HG03442 (cell line): ENCODE measurements around the gene NGRN.
"Not testable (repeated sequence)": the region's sequence is repeated elsewhere in the genome, so short reads cannot be mapped to it uniquely, and the experiment has no call there.

Experiments used
- ATAC-seq: cut with Tn5 transposase; IDR thresholded peaks from one replicate; pipeline ENCODE4 v1.9.1; 2021; ENCODE audit warnings: mild to moderate bottlenecking, moderate library complexity; ENCODE audit not compliant: unreplicated experiment

NGRN gene

DNA sequence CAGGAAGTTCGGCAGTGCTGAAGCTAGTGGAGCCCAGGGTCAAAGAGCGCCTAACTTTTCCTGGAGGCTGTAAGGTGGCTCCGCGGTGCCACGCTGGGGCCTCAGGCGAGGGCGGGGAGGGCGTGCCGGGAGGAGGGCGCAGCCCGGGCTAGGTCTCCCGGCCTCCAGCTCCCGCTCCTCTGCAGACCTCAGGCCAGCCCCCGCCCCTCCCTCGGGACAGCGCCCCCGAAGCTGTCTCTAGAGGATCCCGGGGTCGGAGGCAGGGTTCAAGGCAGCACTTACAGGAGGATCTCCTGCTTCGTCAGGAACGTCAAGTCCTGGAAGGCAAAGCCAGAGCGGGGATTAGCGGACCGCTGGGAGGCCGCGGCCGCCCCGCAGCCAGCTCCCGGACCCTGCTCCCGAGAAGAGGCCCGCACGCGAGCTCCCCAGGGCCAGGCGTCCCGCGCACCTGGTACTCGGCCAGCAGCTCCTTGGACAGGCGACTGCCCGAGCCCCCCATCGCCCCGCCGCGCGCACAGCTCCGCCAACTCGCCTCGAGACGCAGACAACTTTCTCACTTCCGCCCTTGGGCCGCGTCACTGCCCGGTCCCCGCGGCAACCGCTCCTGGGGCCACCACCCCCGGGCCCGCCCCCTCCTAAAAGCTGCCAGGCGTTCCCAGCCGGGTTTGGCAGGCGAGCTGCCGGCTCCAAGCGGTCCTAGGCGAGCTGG lies 31.9 kb upstream of the NGRN start, which contains the start of gene CIB1:
Gene CIB1 (minus strand): TSS at position 555 of the 709 bp plus-strand sequence. CDS start 56 bp downstream, at position 499.
- peak; percentile 87 for ATAC-seq

DNA sequence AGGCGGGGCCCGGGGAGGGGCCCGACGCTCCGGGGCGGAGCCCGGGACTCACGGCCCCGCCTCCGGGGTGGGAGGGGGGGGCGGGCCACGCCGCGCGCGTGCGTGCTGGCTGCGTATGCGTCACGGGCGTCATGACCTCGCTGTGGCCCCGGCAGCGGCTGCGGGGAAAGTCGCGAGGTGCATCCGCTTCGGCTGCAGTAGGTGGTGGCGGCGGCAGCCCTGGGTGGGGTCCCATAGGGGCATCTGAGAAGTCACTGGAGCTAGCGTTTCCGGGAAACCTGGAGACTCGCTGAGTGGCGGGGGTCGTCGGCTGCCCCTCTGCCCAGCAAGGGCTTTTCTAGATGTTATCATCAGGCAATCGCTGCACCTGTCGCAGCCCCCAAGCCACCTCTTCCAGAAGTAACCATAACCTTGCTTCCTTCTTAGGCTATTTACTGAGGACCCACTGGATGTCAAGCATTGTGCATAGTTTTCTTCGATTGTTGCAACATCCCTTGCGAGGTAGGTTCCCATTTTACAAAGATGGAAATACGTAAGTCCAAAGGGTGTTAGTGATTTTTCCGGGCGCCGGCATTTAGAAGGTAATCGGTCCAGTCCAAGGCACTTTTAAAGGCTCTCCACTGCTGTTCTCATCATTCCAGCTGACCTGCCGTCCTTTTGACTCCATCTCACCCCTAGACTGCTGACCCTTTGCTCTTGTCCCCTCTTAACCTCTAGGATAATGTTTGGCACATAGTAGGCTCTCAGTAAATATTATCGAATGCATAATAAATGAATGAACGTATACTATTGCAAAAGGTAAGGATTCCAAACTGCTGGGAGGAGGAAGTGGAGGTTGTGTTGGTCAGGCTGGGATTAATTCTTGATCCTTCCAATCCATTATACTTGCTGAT lies 31.1 kb upstream of the NGRN start, which contains the start of gene GDPGP1:
Gene GDPGP1 (plus strand): TSS at position 114 of the 893 bp plus-strand sequence. CDS start 6,700 bp downstream, outside the sequence.
- ATAC-seq, result peak; percentile 63

DNA sequence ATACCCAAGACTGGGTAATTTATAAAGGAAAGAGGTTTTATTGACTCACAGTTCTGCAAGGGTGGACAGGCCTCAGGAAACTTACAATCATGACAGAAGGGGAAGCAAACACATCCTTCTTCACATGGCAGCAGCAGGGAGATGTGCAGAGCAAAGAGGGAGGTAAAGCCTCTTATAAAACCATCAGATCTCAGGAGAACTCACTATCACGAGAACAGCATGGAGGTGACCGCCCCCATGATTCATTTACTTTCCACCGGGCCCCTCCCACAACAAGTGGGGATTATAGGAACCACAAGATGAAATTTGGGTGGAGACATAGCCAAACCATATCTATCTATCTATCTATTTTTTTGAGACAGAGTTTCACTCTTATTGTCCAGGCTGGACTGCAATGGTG lies 26.1 kb upstream of the NGRN start:
- ATAC-seq, result no peak

DNA sequence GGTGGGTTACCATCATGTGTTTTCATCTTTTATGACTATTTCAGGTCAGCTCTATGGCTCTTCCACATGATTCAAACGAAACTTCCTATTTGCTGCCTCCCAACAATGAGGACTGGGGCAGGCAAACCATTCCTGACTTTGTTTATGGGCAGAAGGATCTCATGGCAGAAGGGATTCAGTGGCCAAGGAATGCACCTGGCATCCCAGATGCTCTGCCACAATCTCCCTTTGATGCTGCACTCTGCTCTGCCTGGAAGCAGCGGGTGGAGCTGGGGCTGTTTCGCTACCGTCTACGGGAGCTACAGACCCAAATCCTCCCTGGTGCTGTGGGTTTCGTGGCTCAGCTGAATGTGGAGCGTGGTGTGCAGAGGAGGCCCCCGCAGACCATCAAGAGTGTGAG lies 24.6 kb upstream of the NGRN start:
- ATAC-seq, result no peak

DNA sequence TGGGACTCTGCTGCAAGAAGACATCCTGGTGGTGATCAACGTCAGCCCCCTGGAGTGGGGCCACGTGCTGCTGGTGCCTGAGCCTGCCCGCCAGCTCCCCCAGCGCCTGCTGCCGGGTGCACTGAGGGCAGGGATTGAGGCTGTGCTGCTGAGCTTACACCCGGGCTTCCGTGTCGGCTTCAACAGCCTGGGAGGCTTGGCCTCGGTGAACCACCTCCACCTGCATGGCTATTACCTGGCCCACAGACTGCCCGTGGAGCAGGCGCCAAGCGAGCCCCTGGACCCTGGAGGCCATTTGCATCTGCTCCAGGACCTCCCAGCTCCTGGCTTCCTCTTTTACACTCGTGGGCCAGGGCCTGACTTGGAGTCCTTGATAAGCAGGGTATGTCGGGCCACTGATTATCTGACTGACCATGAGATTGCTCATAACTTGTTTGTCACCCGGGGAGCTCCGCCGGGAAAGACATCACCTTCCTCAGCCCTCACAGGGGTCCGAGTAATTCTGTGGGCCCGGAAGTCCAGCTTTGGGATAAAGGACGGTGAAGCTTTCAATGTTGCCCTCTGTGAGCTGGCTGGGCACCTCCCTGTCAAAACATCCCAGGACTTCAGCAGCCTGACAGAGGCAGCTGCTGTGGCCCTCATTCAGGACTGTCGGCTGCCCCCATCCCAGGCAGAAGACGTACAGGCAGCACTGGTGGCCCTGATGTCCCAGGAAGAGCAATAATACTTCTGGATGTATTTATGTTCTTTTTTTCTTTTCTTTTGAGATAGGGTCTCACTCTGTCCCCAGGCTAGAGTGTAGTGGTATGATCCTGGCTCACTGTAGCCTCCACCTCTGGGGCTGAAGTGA lies 23.9 kb upstream of the NGRN start:
- no peak for ATAC-seq

DNA sequence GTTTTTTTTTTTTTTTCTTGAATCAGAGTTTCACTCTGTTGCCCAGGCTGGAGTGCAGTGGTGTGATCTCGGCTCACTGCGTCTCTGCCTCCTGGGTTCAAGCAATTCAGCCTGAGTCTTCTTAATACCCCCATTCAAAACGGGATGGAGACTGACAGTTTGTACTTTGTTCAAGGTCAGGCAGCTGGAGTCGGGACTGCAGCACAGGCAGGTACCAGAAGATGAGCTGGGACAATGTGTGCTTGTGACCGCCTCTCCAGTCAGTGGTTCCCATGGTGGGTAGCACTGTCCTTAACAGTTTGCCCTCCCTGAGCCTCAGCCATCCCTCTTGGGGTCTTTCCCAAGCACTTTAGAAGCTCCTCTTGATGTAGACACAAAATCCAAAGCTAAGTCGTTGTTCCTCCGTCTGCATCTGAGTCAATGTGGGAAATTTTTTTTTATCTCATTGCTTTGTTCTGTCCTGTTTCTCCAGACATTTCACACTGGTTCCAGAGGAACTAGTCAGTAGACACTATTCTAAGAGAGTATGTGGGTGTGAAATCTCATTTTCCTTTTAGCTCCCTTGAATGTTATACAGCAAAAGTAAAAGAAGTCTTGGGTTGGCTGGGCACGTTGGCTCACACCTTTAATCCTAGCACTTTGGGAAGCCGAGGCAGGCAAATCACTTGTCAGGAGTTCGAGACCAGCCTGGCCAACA lies 21.4 kb upstream of the NGRN start:
- no peak for ATAC-seq

DNA sequence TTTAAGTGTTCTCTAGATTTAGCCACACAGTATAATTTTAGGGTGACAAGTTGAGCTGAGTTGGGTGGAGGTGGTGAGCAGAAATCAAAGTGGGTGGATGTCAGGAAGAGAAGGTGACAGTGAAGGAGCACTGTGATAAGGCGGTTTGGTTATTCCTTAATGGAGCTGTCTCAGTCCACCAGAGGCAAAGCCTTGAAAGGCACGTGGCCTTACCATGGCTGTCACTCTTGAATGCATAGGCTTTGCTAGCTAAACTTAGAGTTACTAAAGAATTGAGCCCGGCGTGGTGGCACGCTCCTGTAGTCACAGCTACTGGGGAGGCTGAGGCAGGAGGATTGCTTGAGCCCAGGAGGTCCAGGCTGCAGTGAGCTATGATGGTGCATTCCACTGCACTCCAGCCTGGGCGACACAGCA lies 16.7 kb upstream of the NGRN start:
- no peak for ATAC-seq

DNA sequence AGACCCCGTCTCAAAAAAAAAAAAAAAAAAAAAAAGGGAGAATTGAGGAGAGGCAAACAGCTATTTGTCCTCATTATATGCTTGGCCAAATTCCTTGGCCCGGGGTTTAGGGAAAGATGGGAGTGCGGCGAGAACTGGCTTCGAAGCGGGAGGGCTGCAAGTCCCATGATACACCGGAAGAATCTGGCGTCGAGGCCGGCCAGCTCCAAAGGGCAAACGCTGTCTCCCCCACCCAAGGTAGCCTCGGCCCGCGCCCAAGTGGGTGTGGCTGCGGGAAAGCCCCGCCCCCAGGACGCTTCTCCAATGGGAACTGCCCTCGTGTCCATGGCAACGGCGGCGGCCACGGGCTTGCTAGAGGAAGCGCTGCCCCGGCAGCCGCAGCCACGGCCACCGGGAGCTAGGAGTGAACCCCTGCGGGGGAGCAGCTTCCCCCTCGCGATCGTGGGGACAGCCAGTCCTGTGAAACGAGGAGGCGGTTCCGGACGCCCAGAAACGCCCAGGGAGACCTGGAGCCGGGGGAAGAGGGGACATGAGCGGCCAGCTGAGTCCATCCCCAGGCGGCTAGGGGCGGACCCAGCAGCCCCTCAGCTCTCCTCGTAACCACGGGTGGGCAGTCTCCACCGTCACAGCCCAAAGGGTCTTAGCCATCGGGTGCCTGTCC lies 16.1 kb upstream of the NGRN start, which contains the start of gene TTLL13:
Gene TTLL13 (plus strand): TSS at position 354 of the 661 bp plus-strand sequence. CDS start 1,075 bp downstream, outside the sequence.
- ATAC-seq, result peak; percentile 53

DNA sequence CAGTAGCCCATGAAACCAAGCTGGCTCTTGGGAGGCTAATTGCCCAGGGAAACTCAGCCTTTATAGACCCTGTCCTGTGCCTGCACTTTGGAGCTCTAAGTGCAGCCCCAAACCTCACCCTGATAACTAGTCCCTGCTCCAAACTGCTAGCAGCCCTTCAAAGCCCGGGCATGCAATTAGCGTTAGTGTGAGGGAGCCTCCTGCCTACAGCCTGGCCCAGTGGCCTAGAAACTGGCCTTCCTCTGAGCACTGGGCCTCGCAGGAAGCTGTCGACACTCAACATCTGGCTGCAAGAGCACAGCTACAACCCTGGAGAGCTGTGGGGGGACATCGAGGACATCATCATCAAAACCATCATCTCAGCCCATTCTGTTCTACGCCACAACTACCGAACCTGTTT lies 7.7 kb upstream of the NGRN start:
- no peak for ATAC-seq

DNA sequence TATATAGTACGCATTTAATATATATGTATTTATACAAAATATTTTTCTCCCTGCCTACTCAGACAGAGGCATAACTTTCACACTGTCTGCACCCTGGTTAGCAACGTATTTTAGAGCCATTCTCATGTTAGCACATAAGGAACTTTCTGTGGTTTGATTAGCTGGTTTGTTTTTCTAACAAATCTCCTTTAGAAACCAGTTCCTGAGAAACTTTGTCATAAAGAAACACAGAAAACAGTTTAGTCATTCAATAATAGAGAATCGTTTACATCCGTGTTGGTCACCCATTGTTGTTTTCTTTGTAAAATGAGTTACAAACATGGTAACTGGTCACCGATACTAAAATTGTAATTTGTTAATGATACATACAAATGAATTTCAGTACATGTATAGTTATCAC lies 5.9 kb upstream of the NGRN start:
- ATAC-seq, result peak; percentile 67

DNA sequence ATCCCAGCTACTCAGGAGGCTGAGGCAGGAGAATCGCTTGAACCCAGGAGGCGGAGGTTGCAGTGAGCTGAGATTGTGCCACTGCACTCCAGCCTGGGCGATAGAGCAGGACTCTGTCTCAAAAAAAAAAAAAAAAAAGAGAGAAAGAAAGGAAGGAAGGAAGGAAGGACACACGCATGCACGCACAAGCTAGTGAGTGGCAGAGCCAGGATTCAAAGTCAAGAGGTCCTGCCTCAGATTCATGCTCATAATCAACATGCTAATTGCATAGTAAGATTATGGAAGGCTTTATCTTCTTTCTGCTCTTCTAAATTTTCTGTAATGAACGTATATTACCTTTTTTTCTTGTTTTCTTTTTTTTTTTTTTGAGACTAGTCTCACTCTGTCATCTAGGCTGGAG lies 4.7 kb upstream of the NGRN start:
- not testable (repeated sequence) for ATAC-seq

DNA sequence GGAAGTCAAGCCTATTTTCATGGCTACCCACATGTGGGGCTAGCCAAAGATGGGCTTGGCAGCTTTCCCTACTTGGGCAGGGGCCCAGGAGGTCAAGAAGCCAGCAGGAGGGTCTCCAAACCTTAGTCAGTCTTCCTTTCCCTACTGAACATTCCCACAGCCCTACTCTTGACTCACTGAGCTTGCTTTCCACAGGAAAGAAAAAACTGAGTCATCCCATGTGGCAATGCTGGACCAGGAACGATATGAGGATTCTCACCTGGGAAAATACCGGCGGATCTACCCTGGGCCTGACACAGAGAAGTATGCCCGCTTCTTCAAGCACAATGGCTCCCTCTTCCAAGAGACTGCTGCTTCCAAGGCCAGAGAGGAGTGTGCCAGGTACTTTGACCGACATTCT lies 3.7 kb upstream of the NGRN start:
- ATAC-seq, result no peak

DNA sequence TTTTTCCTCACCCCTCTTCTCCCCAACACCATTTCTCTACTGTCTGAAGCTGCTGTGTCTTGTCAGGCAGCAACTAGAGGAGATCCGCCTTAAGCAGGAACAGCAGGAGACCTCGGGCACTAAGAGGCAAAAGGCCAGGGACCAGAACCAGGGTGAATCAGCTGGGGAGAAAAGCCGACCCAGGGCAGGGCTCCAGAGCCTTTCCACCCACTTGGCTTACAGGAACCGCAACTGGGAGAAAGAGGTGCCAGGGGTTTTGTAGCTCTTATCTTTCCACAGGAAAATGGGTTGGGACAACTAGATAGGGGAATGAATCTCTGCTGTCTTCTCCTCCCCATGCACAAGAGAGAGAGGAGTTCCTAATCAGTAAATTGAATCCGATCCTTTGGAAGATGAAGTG lies 3.0 kb upstream of the NGRN start:
- no peak for ATAC-seq

DNA sequence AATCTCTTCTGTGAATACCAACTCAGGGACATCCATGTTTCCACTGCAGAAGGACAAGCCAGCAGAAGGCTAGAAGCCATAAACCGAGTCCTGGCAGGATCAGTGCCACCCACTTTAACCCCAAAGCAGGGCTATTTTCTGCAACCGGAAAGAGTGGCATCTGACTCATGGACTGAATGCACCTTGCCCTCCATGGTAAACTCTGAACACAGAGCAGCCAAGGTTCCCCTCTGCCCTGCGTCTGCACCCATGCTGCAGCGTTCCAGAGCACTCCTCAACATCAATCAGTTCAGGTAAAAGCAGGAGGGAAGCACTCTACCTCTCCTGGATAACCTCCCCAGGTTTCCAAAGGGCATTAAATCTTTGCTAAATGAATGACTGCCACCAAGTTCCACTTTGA lies 801 bp upstream of the NGRN start:
- ATAC-seq, result no peak

DNA sequence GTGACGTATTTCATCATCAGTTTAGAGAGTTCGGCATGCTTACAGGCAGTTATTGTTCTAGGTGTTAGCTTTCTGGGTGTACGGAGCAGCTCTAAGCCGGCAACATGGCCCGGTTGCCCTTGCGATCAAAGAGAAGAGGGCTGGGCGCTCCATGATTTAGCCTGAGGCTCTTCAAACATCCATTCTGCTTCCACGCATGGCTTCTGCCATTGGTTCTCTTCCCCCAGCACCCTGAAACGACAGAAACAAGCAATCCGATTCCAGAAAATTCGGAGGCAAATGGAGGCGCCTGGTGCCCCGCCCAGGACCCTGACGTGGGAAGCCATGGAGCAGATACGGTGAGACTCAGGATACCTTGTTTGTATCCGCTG lies 574 bp downstream of the NGRN start:
- ATAC-seq, result no peak

DNA sequence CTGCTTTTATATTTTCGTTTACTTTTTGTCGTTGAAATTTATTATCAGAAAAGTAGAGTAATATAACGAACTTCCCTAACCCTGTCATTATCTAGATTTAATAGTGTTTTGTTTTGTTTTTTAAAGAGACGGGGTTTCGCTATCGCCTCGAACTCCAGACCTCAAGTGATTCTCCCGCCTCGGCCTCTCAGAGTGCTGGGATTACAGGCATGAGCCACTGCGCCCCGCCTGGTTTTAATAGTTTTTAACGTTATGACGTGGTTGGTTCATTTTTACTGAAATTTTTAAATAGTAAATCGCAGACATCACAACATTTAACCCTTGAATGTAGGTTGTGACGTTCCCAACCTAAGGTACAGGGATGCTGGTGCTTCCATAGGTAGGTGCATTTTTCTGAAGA lies 1.0 kb downstream of the NGRN start:
- no peak for ATAC-seq

DNA sequence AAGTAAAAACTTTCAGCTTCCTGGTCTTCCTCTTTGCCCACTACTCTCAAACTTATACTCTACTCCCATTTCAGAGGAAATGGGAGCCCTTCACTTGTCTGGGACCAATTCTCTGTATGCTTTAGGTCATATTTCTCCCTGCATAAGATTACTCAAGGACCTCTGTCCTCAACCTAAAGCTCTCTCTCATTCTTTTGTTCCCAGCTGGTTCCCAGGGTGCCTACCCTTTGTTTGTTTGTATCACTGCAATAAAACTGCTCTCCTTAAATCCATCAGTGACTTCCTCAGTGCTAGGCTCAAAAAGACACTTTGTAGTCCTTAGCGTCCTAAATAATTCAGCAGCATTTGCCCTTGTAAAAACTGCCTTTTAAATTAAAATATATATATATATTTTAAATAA lies 2.9 kb downstream of the NGRN start:
- no peak for ATAC-seq

DNA sequence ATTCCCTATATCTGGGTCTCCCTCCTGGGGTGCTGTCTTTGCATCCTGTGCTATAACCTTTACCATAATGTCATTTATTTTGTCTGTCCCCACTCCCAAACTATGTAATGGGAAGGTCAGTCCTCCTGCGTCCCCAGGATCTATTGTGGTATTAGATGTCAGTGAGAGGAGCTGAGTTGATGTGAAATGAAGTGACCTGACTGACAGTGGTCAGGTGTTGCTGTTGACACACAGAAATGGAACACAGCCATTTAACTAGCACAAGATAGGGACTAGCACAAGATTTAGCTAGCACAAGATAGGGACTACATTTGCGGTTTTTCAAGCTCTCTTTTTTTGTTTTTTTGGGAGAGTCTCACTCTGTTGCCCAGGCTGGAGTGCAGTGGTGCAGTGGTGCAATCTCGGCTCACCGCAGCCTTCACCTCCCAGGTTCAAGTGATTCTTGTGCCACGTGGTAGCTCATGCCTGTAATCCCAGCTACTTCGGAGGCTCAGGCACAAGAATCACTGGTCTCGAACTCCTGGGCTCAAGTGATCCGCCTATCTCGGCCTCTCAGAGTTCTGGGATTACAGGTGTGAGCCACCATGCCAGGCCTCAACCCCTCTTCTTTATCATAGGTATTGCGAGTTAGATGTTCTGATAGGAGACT lies 5.2 kb downstream of the NGRN start:
- no peak for ATAC-seq

DNA sequence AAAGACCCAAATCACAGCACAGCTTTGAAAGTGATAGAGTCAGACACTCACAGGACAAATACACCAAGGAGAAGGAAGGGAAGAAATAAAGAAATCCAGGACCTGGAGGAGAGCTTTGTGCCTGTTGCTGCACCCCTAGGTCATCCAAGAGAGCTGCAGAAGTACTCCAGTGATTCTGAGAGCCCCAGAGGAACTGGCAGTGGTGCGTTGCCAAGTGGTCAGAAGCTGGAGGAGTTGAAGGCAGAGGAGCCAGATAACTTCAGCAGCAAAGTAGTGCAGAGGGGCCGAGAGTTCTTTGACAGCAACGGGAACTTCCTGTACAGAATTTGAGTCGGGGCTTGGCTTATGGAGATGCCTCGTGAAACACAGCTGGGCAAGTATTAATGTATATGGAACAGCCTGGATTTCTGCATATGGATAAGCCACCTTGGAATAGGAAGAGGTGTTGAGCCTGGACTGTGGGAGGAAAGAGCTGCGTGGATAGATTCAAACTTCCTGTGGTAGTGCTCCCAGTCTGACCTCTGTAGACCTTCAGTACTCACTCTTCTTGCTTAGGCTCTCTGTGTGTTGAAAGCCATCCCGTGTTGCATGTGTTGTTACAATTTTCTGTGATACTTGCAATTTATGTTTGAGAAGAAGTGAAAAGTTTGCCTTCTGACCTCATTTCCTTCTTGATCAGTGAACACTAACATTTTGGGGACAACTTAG lies 6.1 kb downstream of the NGRN start:
- no peak for ATAC-seq
